BE2C (cell line): ENCODE data around the gene FMC1.

ENCODE experiments used
- DNase-seq: peaks from one replicate; pipeline ENCODE4 v3.0.0-alpha.2; 2020
- H3K27me3 ChIP-seq: fragments of 250-450 bp; sonication (Bioruptor Pico); 2 replicates; pipeline ENCODE4 v1.5.1; 2020; ENCODE audit warnings: mild to moderate bottlenecking
- H3K36me3 ChIP-seq: fragments of 250-450 bp; sonication (Bioruptor Pico); 2 replicates; pipeline ENCODE4 v1.5.1; 2020; ENCODE audit warnings: mild to moderate bottlenecking
- H3K4me1 ChIP-seq: fragments of 250-450 bp; sonication (Bioruptor Pico); 2 replicates; pipeline ENCODE4 v1.5.1; 2020
- H3K4me3 ChIP-seq: 2 replicates; pipeline ENCODE4 v1.5.1; 2011; ENCODE audit warnings: low read depth, low read length
- H3K9me3 ChIP-seq: fragments of 250-450 bp; sonication (Bioruptor Pico); 2 replicates; pipeline ENCODE4 v1.5.1; 2020
- TF ChIP-seq, protein P1 (sequence below): IDR thresholded peaks from 2 replicates; pipeline ENCODE4 v1.5.1; 2012; ENCODE audit warnings: mild to moderate bottlenecking, low read depth, low read length

Gene FMC1

GRCh38 chr7:139384611-139385010, 43.5 kb downstream of the FMC1 start:
- Histone ChIP-seq H3K36me3 (peaks cover 69% of the 10 kb centered on the region), H3K27me3 (no peaks in the 10 kb centered on the region)

DNA sequence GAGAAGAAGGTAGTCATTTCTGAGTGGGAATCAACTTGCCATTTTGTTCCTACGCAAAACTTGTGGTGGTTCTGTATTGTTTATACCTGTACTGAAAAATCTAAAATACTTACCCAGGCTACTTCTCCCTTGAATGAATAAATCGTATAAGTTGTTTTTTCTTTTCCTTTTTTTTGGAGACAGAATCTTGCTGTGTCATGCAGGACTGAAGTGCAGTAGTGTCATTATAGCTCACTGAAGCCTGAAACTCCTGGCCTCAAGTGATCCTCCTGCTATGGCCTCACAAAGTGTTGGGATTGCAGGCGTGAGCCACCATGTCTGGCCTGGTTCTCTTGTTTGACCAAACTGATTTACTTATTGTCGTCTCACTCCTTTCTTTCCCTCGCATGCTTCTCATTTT, 46.5 kb downstream of the FMC1 start:
- Histone ChIP-seq H3K4me1 (no peaks in the 10 kb centered on the region), H3K27me3 (no peaks in the 10 kb centered on the region), H3K36me3 (peaks cover 70% of the 10 kb centered on the region), H3K4me3 (no peak overlapping the region), H3K9me3 (no peaks in the 10 kb centered on the region)
- TF ChIP-seq, protein P1, sequence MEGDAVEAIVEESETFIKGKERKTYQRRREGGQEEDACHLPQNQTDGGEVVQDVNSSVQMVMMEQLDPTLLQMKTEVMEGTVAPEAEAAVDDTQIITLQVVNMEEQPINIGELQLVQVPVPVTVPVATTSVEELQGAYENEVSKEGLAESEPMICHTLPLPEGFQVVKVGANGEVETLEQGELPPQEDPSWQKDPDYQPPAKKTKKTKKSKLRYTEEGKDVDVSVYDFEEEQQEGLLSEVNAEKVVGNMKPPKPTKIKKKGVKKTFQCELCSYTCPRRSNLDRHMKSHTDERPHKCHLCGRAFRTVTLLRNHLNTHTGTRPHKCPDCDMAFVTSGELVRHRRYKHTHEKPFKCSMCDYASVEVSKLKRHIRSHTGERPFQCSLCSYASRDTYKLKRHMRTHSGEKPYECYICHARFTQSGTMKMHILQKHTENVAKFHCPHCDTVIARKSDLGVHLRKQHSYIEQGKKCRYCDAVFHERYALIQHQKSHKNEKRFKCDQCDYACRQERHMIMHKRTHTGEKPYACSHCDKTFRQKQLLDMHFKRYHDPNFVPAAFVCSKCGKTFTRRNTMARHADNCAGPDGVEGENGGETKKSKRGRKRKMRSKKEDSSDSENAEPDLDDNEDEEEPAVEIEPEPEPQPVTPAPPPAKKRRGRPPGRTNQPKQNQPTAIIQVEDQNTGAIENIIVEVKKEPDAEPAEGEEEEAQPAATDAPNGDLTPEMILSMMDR, result no peak
- DNase-seq, result no peak

More at GRCh38 chr7:139384611-139385010, 43.5 kb downstream of the FMC1 start:
- Histone ChIP-seq H3K9me3 (no peaks in the 10 kb centered on the region), H3K4me3 (no peak overlapping the region), H3K4me1 (no peaks in the 10 kb centered on the region)
- DNase-seq, result no peak
- TF ChIP-seq, protein P1, result no peak

DNA sequence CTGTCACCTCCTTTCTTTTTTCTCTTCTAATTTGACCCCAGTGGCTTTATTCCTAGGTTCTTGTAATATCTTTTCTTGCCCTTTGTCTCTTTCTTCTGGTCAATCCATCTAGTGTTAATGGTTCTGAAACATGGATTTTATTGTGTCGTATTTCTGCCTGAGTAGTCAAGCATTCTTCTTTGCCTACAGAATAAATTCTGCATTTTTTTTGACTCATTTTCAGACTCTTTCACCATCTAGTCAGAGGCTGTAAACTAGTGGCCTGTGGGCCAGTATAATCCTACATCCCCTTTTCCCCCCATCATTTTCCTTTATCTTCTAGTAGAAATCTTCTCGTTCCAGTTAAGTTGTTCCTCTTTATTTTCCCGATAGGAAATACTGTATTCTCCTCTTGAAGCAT, 48.0 kb downstream of the FMC1 start:
- H3K4me3 ChIP-seq, result no peak overlapping the region
- no peaks in the 10 kb centered on the region for H3K4me1 ChIP-seq
- no peaks in the 10 kb centered on the region for H3K9me3 ChIP-seq
- H3K36me3 ChIP-seq, result peaks cover 72% of the 10 kb centered on the region
- H3K27me3 ChIP-seq, result no peaks in the 10 kb centered on the region
- TF ChIP-seq, protein P1, result no peak
- DNase-seq, result no peak

GRCh38 chr7:139389774-139390173, 48.6 kb downstream of the FMC1 start:
- Histone ChIP-seq H3K4me1 (no peaks in the 10 kb centered on the region), H3K4me3 (no peak overlapping the region), H3K36me3 (peaks cover 67% of the 10 kb centered on the region), H3K9me3 (no peaks in the 10 kb centered on the region), H3K27me3 (no peaks in the 10 kb centered on the region)
- TF ChIP-seq, protein P1, result no peak
- no peak for DNase-seq

DNA sequence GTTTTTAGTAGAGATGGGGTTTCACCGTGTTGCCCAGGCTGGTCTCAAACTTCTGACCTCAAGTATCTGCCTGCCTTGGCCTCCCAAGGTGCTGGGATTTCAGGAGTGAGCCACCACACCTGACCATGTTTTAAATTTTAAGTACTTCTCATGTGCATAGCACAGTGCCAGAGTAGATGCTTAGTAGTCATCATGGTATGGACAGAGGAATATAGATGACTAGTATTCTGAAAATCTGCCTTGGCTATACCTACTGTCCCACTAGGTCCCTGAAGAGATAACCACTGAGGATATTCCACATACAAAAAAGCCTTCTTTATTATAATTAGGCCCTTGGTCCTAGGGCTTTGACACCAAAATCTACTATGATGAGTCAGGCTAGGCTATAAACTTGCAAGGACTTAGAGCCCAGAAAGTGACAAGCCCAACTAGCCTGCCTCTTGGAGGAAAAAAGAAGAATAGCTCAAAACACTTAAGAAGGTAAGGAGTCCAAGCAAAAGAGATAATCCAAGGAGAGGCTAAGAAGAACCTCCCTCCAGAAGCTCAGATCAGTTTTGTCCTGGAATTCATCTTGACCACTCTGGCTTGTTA, 52.6 kb downstream of the FMC1 start:
- peaks cover 65% of the 10 kb centered on the region for H3K36me3 ChIP-seq
- no peak overlapping the region for H3K4me3 ChIP-seq
- H3K9me3 ChIP-seq, result no peaks in the 10 kb centered on the region
- no peaks in the 10 kb centered on the region for H3K27me3 ChIP-seq
- no peaks in the 10 kb centered on the region for H3K4me1 ChIP-seq
- TF ChIP-seq, protein P1, result no peak
- no peak for DNase-seq

- Histone ChIP-seq H3K4me3 (no peak overlapping the region), H3K36me3 (peaks cover 65% of the 10 kb centered on the region), H3K4me1 (no peaks in the 10 kb centered on the region), H3K9me3 (no peaks in the 10 kb centered on the region), H3K27me3 (no peaks in the 10 kb centered on the region)
- TF ChIP-seq, protein P1, result no peak
- no peak for DNase-seq
These were observed 53.4 kb downstream of the FMC1 start for GRCh38 chr7:139394540-139394939.
